ENCODE results near the gene NDUFB5. TPM values are rescaled to one million over a fixed set of nuclear protein-coding genes. Genes with fewer than 3 reads are reported as not detected.
"Not testable (repeated sequence)": the region's sequence is repeated elsewhere in the genome, so short reads cannot be mapped to it uniquely, and the experiment has no call there.

Gene NDUFB5
- polyA plus RNA-seq, 1 experiment: 12.5 TPM

DNA sequence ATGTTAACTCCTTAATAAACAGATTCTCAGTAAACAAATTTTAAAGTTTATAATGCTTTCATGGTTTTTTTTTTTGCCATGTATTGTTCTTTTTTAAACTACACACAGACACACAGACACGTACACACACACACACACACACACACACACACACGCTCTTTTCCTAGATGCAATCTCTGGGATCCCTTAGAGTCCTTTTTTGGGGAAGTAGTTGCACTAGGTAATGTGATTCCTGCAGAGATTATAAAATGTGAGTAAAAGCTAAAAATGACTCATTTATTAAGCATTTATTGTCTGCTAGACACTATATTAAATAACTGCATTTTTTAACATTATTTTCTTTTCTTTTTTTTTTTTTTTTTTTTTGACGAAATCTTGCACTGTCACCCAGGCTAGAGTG lies 19.9 kb downstream of the NDUFB5 start:
- no peaks in the 10 kb centered on the region for H3K27me3 ChIP-seq (ENCODE audit: control insufficient read depth, insufficient read depth, low read length)
- no peak for DNase-seq (ENCODE audit: low read depth)
- POLR2A ChIA-PET: no interaction called here
- CTCF ChIA-PET: no interaction called here
- H3K4me3 ChIP-seq (ENCODE audit: low read depth, low read length): no peak overlapping the region
- TF ChIP-seq CTCF (IDR thresholded peaks at IDR 0.05; ENCODE audit: insufficient read depth, low read depth, low read length): no peak
- H3K36me3 ChIP-seq (ENCODE audit: control insufficient read depth, insufficient read depth, low read length): peaks cover 2% of the 10 kb centered on the region; the same call in 1 of the 2 replicates

- H3K4me3 ChIP-seq (ENCODE audit: low read depth, low read length): no peak overlapping the region
- H3K27me3 ChIP-seq (ENCODE audit: control insufficient read depth, insufficient read depth, low read length): no peaks in the 10 kb centered on the region
- ChIA-PET POLR2A (no interaction called here), CTCF (interaction anchor here (1.1 kb wide), 1 partner anchor 18 kb away, joined by 4 read pairs; no protein-coding TSS in a partner anchor)
- no peaks in the 10 kb centered on the region for H3K36me3 ChIP-seq (ENCODE audit: control insufficient read depth, insufficient read depth, low read length)
- TF ChIP-seq CTCF (IDR thresholded peaks at IDR 0.05; ENCODE audit: insufficient read depth, low read depth, low read length): no peak
- DNase-seq (ENCODE audit: low read depth): no peak
Observed at GRCh38 chr3:179630753-179631451, 26.3 kb downstream of the NDUFB5 start.

DNA sequence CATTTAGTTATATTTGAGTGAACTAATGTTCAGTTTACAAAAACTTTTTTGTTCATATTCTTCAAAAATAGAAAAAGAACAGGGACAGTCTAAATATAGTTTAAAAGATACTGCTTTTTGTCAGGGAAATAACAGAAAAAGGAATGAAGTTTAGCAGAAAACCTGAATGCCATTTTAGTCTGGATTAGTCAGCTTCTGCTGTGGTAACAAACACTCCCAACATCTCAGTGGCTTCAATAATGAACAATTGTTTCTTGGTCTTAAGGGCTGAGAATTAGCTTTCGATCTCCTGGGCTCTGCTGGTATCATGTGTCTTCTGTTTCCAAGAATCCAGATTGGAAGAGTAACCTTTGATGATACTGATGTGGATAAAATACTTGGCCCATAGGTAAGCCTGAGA lies 35.9 kb downstream of the NDUFB5 start:
- TF ChIP-seq CTCF (IDR thresholded peaks at IDR 0.05; ENCODE audit: insufficient read depth, low read depth, low read length): no peak
- no peak for DNase-seq (ENCODE audit: low read depth)
- H3K4me3 ChIP-seq (ENCODE audit: low read depth, low read length): no peak overlapping the region
- no peaks in the 10 kb centered on the region for H3K27me3 ChIP-seq (ENCODE audit: control insufficient read depth, insufficient read depth, low read length)
- no peaks in the 10 kb centered on the region for H3K36me3 ChIP-seq (ENCODE audit: control insufficient read depth, insufficient read depth, low read length)
- CTCF ChIA-PET: no interaction called here
- POLR2A ChIA-PET: no interaction called here

- ChIA-PET POLR2A (no interaction called here), CTCF (no interaction called here)
- DNase-seq (ENCODE audit: low read depth): no peak
- no peak for TF ChIP-seq CTCF (IDR thresholded peaks at IDR 0.05; ENCODE audit: insufficient read depth, low read depth, low read length)
- Histone ChIP-seq H3K36me3 (ENCODE audit: control insufficient read depth, insufficient read depth, low read length) (no peaks in the 10 kb centered on the region), H3K4me3 (ENCODE audit: low read depth, low read length) (no peak overlapping the region), H3K27me3 (ENCODE audit: control insufficient read depth, insufficient read depth, low read length) (no peaks in the 10 kb centered on the region)
Observed at GRCh38 chr3:179642871-179643270, 38.3 kb downstream of the NDUFB5 start.

DNA sequence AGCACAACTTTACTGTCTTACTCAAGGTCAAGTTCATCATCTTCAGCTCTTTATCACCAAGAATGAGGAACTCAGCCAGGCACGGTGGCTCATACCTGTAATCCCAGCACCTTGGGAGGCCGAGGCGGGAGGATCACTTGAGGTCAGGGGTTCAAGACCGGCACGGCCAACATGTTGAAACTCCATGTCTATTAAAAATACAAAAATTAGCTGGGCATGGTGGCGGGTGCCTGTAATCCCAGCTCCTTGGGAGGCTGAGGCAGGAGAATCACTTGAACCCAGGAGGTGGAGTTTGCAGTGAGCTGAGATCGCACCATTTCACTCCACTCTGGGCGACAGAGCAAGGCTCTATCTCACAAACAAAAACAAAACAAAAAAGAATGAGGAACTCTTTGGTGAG lies 39.2 kb downstream of the NDUFB5 start:
- POLR2A ChIA-PET: not testable (repeated sequence)

GRCh38 chr3:179646177-179646576 lies 41.6 kb downstream of the NDUFB5 start:
- no peaks in the 10 kb centered on the region for H3K36me3 ChIP-seq (ENCODE audit: control insufficient read depth, insufficient read depth, low read length)
- ChIA-PET POLR2A (no interaction called here), CTCF (no interaction called here)
- DNase-seq (ENCODE audit: low read depth): no peak
- H3K27me3 ChIP-seq (ENCODE audit: control insufficient read depth, insufficient read depth, low read length): no peaks in the 10 kb centered on the region
- no peak for TF ChIP-seq CTCF (IDR thresholded peaks at IDR 0.05; ENCODE audit: insufficient read depth, low read depth, low read length)
- no peak overlapping the region for H3K4me3 ChIP-seq (ENCODE audit: low read depth, low read length)

More for the DNA sequence above, 39.2 kb downstream of the NDUFB5 start:
- not testable (repeated sequence) for DNase-seq (ENCODE audit: low read depth); H3K27me3 ChIP-seq (ENCODE audit: control insufficient read depth, insufficient read depth, low read length); H3K4me3 ChIP-seq (ENCODE audit: low read depth, low read length); H3K36me3 ChIP-seq (ENCODE audit: control insufficient read depth, insufficient read depth, low read length)
- CTCF ChIA-PET: interaction anchor here (1.0 kb wide), 1 partner anchor 9 kb away, joined by 3 read pairs; no protein-coding TSS in a partner anchor
